Nephron (organoid): ENCODE data around the gene VASH2.
"Not testable (repeated sequence)": the region's sequence is repeated elsewhere in the genome, so short reads cannot be mapped to it uniquely, and the experiment has no call there.

Experiments
- H3K27ac Mint-ChIP-seq, 3 experiments: 2 replicates each; pipeline ENCODE4 v1.8.0; 2020; ENCODE audit warnings: mixed read lengths in 3 of 3, mild to moderate bottlenecking in 2 of 3, moderate library complexity in 1 of 3
- H3K27me3 Mint-ChIP-seq: 2 replicates; pipeline ENCODE4 v1.8.0; 2021; ENCODE audit warnings: low read depth, mild to moderate bottlenecking, moderate library complexity, mixed read lengths
- H3K36me3 Mint-ChIP-seq: 2 replicates; pipeline ENCODE4 v1.8.0; 2020; ENCODE audit warnings: low read depth, mixed read lengths
- H3K4me1 Mint-ChIP-seq: 2 replicates; pipeline ENCODE4 v1.8.0; 2020; ENCODE audit warnings: mixed read lengths
- H3K4me3 Mint-ChIP-seq, 3 experiments: 2 replicates each; pipeline ENCODE4 v1.8.0; 2020; ENCODE audit warnings: mild to moderate bottlenecking in 3 of 3, mixed read lengths in 3 of 3, moderate library complexity in 2 of 3
- H3K9me3 Mint-ChIP-seq: 2 replicates; pipeline ENCODE4 v1.8.0; 2020; ENCODE audit warnings: mixed read lengths
- CTCF ChIP-seq, 3 experiments: fragments of 200-600 bp; sonication (generic); IDR thresholded peaks; one replicate each; pipeline ENCODE4 v1.5.0; 2021; ENCODE audit warnings: antibody characterized with exemption in 3 of 3; ENCODE audit not compliant: unreplicated experiment in 3 of 3

VASH2 gene

GRCh38 chr1:212962509-212962908, 12.2 kb downstream of the VASH2 start:
- Mint-ChIP-seq H3K9me3 (no peaks in the 10 kb centered on the region), H3K36me3 (peaks cover 77% of the 10 kb centered on the region)

GRCh38 chr1:212964102-212964501, 13.8 kb downstream of the VASH2 start:
- Mint-ChIP-seq H3K9me3 (no peaks in the 10 kb centered on the region), H3K27ac (no peak overlapping the region), H3K4me3 (no peak overlapping the region), H3K4me1 (peaks cover 76% of the 10 kb centered on the region), H3K27me3 (no peaks in the 10 kb centered on the region), H3K36me3 (peaks cover 84% of the 10 kb centered on the region)
- no peak for TF ChIP-seq CTCF (IDR thresholded peaks at IDR 0.05; ENCODE audit: unreplicated experiment in 3 of 3)

More at GRCh38 chr1:212962509-212962908, 12.2 kb downstream of the VASH2 start:
- Mint-ChIP-seq H3K27me3 (no peaks in the 10 kb centered on the region), H3K4me1 (peaks cover 66% of the 10 kb centered on the region), H3K4me3 (no peak overlapping the region), H3K27ac (no peak overlapping the region)
- no peak for TF ChIP-seq CTCF (IDR thresholded peaks at IDR 0.05; ENCODE audit: unreplicated experiment in 3 of 3)

- H3K4me1 Mint-ChIP-seq: peaks cover 78% of the 10 kb centered on the region
- not testable (repeated sequence) for H3K9me3 Mint-ChIP-seq, H3K4me3 Mint-ChIP-seq, H3K27me3 Mint-ChIP-seq
- peaks cover 83% of the 10 kb centered on the region for H3K36me3 Mint-ChIP-seq
- H3K27ac Mint-ChIP-seq: peak overlapping the region in 1 of 3 experiments; percentile 31
Measured at GRCh38 chr1:212964993-212965392, 14.7 kb downstream of the VASH2 start.

GRCh38 chr1:212966616-212967015, 16.3 kb downstream of the VASH2 start:
- H3K27ac Mint-ChIP-seq: peak overlapping the region; percentile 53 to 78 (median 59)
- H3K4me3 Mint-ChIP-seq: no peak overlapping the region
- H3K9me3 Mint-ChIP-seq: no peaks in the 10 kb centered on the region
- no peaks in the 10 kb centered on the region for H3K27me3 Mint-ChIP-seq
- peaks cover 81% of the 10 kb centered on the region for H3K36me3 Mint-ChIP-seq
- peaks cover 87% of the 10 kb centered on the region for H3K4me1 Mint-ChIP-seq
- TF ChIP-seq CTCF (IDR thresholded peaks at IDR 0.05; ENCODE audit: unreplicated experiment in 3 of 3): no peak

- TF ChIP-seq CTCF (IDR thresholded peaks at IDR 0.05; ENCODE audit: unreplicated experiment in 3 of 3): peak; percentile 27 to 45 (median 32)
- peaks cover 82% of the 10 kb centered on the region for H3K4me1 Mint-ChIP-seq
- H3K4me3 Mint-ChIP-seq: peak overlapping the region in 2 of 3 experiments; percentile 6
- peaks cover 74% of the 10 kb centered on the region for H3K36me3 Mint-ChIP-seq
- no peaks in the 10 kb centered on the region for H3K27me3 Mint-ChIP-seq
- peak overlapping the region; percentile 72 to 87 (median 81) for H3K27ac Mint-ChIP-seq
- H3K9me3 Mint-ChIP-seq: no peaks in the 10 kb centered on the region
Measured at GRCh38 chr1:212967801-212968200, 17.5 kb downstream of the VASH2 start.

GRCh38 chr1:212968368-212968863, 18.1 kb downstream of the VASH2 start:
- H3K36me3 Mint-ChIP-seq: peaks cover 74% of the 10 kb centered on the region
- H3K27me3 Mint-ChIP-seq: no peaks in the 10 kb centered on the region
- peak overlapping the region; percentile 72 to 87 (median 81) for H3K27ac Mint-ChIP-seq
- no peak for TF ChIP-seq CTCF (IDR thresholded peaks at IDR 0.05; ENCODE audit: unreplicated experiment in 3 of 3)
- H3K9me3 Mint-ChIP-seq: no peaks in the 10 kb centered on the region
- peaks cover 82% of the 10 kb centered on the region for H3K4me1 Mint-ChIP-seq
- H3K4me3 Mint-ChIP-seq: no peak overlapping the region
